HG03175 (cell line): ENCODE measurements around the gene CXCL17.

ENCODE experiments used
- ATAC-seq: cut with Tn5 transposase; IDR thresholded peaks from one replicate; pipeline ENCODE4 v1.9.1; 2021; ENCODE audit warnings: mild to moderate bottlenecking, moderate library complexity; ENCODE audit not compliant: unreplicated experiment

Gene CXCL17

GRCh38 chr19:42401365-42402303 lies 41.1 kb downstream of the CXCL17 start:
- ATAC-seq: no peak

GRCh38 chr19:42400404-42400803 lies 42.3 kb downstream of the CXCL17 start:
- no peak for ATAC-seq

GRCh38 chr19:42397263-42398166 lies 45.2 kb downstream of the CXCL17 start:
- no peak for ATAC-seq

GRCh38 chr19:42396381-42397262 lies 46.1 kb downstream of the CXCL17 start:
- ATAC-seq: peak; percentile 97

- ATAC-seq: no peak
Measured at GRCh38 chr19:42394751-42395150, 48.0 kb downstream of the CXCL17 start.

- no peak for ATAC-seq
Measured at GRCh38 chr19:42392165-42392564, 50.6 kb downstream of the CXCL17 start.

- ATAC-seq: no peak
Measured at GRCh38 chr19:42389899-42390298, 52.8 kb downstream of the CXCL17 start, which contains the start of gene CNFN. Gene CNFN, minus strand, starts transcription at chr19:42390297. Its CDS starts 1,260 bp downstream, at chr19:42389037.

GRCh38 chr19:42388851-42389489 lies 53.8 kb downstream of the CXCL17 start:
- ATAC-seq: no peak

GRCh38 chr19:42386974-42387707 lies 55.6 kb downstream of the CXCL17 start:
- ATAC-seq: peak; percentile 65

- ATAC-seq: no peak
Measured at GRCh38 chr19:42380155-42380554, 62.6 kb downstream of the CXCL17 start.
